ENCODE results near the gene RAB33B. TPM values are rescaled to one million over a fixed set of nuclear protein-coding genes. Genes with fewer than 3 reads are reported as not detected.

Gene RAB33B
- polyA plus RNA-seq, 1 donor (not counting 4 experiments of a cell fraction or from before 2014, with no cell fraction given), result 4.4 TPM

DNA sequence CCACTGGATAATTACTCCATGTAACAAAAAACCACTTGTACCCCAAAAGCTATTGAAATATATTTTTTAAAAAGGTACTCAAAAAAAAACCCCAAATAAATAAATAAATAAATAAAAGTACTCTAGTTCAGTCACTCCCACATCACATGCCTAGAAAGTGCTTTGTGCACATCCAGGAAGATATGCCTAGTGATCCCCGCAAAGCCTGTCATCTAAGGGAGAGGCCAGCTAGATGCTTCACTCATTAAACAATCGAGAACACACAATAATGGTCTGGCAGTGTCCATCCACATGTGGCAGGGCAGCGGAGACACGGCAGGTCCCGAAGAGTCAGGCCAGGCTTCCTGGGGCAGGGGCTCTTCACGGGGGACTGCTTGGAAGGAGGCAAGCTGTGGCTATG lies 47.6 kb downstream of the RAB33B start:
- no peak overlapping the region for H3K4me3 ChIP-seq (ENCODE audit: control insufficient read depth in 2 of 3, extremely low read depth in 1 of 3, insufficient read depth in 2 of 3, low read depth in 1 of 3, low read length in 3 of 3)
- dilution Hi-C loops (cut with MboI; ENCODE audit: extremely low pct_ligation_motif_present, low sequenced_read_pairs), result no loop called here
- H3K36me3 ChIP-seq (ENCODE audit: control insufficient read depth in 2 of 2, extremely low read depth in 1 of 2, insufficient read depth in 2 of 2, low read length in 2 of 2), result peaks cover 0 to 3% of the 10 kb centered on the region in 2 experiments
- FAIRE-seq (no peak), DNase-seq (ENCODE audit: low read depth, low spot score) (no peak)
- no peaks in the 10 kb centered on the region for H3K4me1 ChIP-seq (ENCODE audit: control insufficient read depth, extremely low read depth, insufficient read depth, low read length)
- H3K79me2 ChIP-seq (ENCODE audit: control insufficient read depth, insufficient read depth, low read length), result no peaks in the 10 kb centered on the region
- TF ChIP-seq, protein P1, sequence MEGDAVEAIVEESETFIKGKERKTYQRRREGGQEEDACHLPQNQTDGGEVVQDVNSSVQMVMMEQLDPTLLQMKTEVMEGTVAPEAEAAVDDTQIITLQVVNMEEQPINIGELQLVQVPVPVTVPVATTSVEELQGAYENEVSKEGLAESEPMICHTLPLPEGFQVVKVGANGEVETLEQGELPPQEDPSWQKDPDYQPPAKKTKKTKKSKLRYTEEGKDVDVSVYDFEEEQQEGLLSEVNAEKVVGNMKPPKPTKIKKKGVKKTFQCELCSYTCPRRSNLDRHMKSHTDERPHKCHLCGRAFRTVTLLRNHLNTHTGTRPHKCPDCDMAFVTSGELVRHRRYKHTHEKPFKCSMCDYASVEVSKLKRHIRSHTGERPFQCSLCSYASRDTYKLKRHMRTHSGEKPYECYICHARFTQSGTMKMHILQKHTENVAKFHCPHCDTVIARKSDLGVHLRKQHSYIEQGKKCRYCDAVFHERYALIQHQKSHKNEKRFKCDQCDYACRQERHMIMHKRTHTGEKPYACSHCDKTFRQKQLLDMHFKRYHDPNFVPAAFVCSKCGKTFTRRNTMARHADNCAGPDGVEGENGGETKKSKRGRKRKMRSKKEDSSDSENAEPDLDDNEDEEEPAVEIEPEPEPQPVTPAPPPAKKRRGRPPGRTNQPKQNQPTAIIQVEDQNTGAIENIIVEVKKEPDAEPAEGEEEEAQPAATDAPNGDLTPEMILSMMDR (optimal IDR thresholded peaks at IDR 0.05 in 1 of 3, IDR thresholded peaks at IDR 0.05 in 1 of 3, conservative IDR thresholded peaks at IDR 0.05 in 1 of 3; ENCODE audit: extremely low read depth in 1 of 3, insufficient read depth in 2 of 3, low read length in 3 of 3), result no peak
- no peak for TF ChIP-seq EZH2 (IDR thresholded peaks at IDR 0.05; ENCODE audit: low read length)
- H3K27ac ChIP-seq (ENCODE audit: control insufficient read depth, insufficient read depth, low read length), result no peak overlapping the region
- H3K9me1 ChIP-seq (ENCODE audit: control insufficient read depth, extremely low read depth, insufficient read depth, low read length), result no peaks in the 10 kb centered on the region
- H3K9ac ChIP-seq (ENCODE audit: control insufficient read depth, extremely low read depth, insufficient read depth, low read length), result no peak overlapping the region
- H3K4me2 ChIP-seq (ENCODE audit: control insufficient read depth, extremely low read depth, insufficient read depth, low read depth, low read length), result no peak overlapping the region
- H3K27me3 ChIP-seq (ENCODE audit: control insufficient read depth, extremely low read depth, insufficient read depth, low read length), result no peaks in the 10 kb centered on the region
- H3K9me3 ChIP-seq (ENCODE audit: control insufficient read depth, low read depth, low read length), result no peaks in the 10 kb centered on the region
- H4K20me1 ChIP-seq (ENCODE audit: control insufficient read depth, extremely low read depth, insufficient read depth, low read length), result no peaks in the 10 kb centered on the region
- no peak overlapping the region for H2AFZ ChIP-seq (ENCODE audit: control insufficient read depth, low read length)

DNA sequence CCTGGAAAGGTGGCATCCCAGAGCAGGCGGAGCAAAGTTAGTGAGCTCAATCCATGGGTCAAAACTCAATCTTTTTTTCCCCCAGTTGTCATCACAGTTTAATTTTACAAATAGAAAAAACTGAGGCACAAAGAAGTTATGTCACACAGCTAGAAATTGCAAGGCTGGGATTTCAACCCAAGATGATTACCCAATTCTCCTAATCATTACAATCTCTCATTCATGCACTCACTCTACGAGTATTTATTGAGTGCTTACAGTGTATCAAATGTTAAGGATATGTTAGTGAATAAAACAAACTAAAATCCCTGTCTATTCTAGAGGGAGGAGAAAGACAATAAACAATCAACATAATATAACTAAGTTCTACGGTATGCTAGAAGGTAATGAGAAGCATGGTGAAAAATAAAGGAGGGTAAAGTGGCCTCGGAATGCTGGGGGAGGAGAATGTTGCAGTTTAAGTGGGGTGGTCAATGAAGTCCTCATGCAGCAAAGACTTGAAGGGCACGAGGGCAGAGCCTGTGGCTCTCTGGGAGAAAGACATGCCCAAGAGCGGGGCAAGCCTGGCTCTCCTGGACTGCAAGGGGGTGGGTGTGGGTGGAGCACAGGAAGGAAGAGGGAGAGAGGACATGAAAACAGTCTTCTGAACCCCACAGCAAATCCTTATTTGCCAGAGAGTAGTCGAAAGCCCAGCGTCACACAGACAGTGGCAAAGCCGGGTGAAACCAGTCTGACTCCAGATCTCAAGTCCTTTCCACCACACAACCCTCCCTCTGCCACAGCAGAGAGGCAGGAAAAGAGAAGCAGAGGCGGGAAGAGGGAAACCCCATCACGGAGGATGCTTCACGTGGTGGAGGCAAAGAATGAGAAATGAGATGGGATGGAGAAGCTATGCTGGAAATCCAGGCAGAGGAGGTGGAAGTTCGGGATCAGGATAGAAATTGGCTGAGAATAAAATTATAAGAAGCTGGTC lies 48.3 kb downstream of the RAB33B start:
- FAIRE-seq (no peak), DNase-seq (ENCODE audit: low read depth, low spot score) (no peak)
- Histone ChIP-seq H3K4me1 (ENCODE audit: control insufficient read depth, extremely low read depth, insufficient read depth, low read length) (no peaks in the 10 kb centered on the region), H3K9me3 (ENCODE audit: control insufficient read depth, low read depth, low read length) (no peaks in the 10 kb centered on the region), H3K4me3 (ENCODE audit: control insufficient read depth in 2 of 3, extremely low read depth in 1 of 3, insufficient read depth in 2 of 3, low read depth in 1 of 3, low read length in 3 of 3) (no peak overlapping the region), H3K27me3 (ENCODE audit: control insufficient read depth, extremely low read depth, insufficient read depth, low read length) (no peaks in the 10 kb centered on the region), H3K27ac (ENCODE audit: control insufficient read depth, insufficient read depth, low read length) (no peak overlapping the region), H3K4me2 (ENCODE audit: control insufficient read depth, extremely low read depth, insufficient read depth, low read depth, low read length) (no peak overlapping the region), H3K79me2 (ENCODE audit: control insufficient read depth, insufficient read depth, low read length) (no peaks in the 10 kb centered on the region), H4K20me1 (ENCODE audit: control insufficient read depth, extremely low read depth, insufficient read depth, low read length) (no peaks in the 10 kb centered on the region), H3K36me3 (ENCODE audit: control insufficient read depth in 2 of 2, extremely low read depth in 1 of 2, insufficient read depth in 2 of 2, low read length in 2 of 2) (peaks cover 0 to 5% of the 10 kb centered on the region in 2 experiments), H3K9me1 (ENCODE audit: control insufficient read depth, extremely low read depth, insufficient read depth, low read length) (no peaks in the 10 kb centered on the region), H2AFZ (ENCODE audit: control insufficient read depth, low read length) (no peak overlapping the region), H3K9ac (ENCODE audit: control insufficient read depth, extremely low read depth, insufficient read depth, low read length) (no peak overlapping the region)
- TF ChIP-seq, protein P1 (optimal IDR thresholded peaks at IDR 0.05 in 1 of 3, IDR thresholded peaks at IDR 0.05 in 1 of 3, conservative IDR thresholded peaks at IDR 0.05 in 1 of 3; ENCODE audit: extremely low read depth in 1 of 3, insufficient read depth in 2 of 3, low read length in 3 of 3), result no peak
- no peak for TF ChIP-seq EZH2 (IDR thresholded peaks at IDR 0.05; ENCODE audit: low read length)
- dilution Hi-C loops (cut with MboI; ENCODE audit: extremely low pct_ligation_motif_present, low sequenced_read_pairs), result no loop called here

All from keratinocyte (primary cell).